Head of caudate nucleus (tissue), 42 donors: ENCODE results near the gene TXNRD1.
"Not testable (repeated sequence)": the region's sequence is repeated elsewhere in the genome, so short reads cannot be mapped to it uniquely, and the experiment has no call there.

Experiments used
- DNase-seq, 42 donors: peaks; one replicate each; pipeline versions ENCODE4 v3.0.0 to v3.0.0-alpha.2; 2020 to 2021; ENCODE audit warnings: mixed read lengths in 7 of 42
- intact Hi-C: fragments of 100-400 bp; cut with DNase I; formaldehyde crosslinking; loops from one replicate; pipeline ENCODE4 v1.15.0; 2022

Gene TXNRD1

GRCh38 chr12:104312654-104313053 lies 97.1 kb downstream of the TXNRD1 start:
- intact Hi-C loops = no loop called here
- DNase-seq = no peak

DNA sequence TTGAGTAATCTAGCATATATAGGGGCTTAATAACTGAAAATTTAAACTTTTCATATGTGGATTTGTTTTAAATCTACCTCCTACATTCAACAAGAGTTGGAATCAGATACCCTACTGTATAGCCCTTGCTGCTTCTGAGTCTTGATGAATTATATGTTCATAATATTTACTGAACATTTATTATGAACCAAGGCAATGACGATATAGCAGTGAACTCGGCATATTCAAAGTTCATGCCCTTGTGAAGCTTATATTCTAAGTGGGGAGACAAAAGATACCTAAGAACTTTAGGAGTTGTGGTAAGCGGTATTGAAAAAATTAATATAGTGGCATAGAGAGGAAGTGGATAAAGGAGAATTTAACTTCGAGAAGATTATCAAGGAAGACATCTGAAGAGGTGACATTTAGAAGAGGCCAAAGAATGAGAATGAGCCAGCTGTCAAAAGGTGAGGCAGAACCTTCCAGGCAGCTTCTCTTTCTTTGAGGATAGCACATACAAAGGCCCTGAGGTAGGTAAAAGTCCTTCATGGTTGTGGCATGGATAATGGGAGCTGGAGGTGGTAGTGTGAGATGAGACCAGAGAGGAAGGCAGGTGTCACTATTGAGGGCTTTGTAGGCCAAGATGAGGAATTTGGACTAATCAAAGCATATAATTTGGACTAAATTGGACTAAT lies 98.1 kb downstream of the TXNRD1 start:
- intact Hi-C loops = no loop called here
- no peak for DNase-seq

GRCh38 chr12:104314242-104314614 lies 98.6 kb downstream of the TXNRD1 start:
- no peak for DNase-seq
- intact Hi-C loops = no loop called here

GRCh38 chr12:104315326-104316224 lies 100.0 kb downstream of the TXNRD1 start:
- intact Hi-C loops = no loop called here
- no peak for DNase-seq

- no peak for DNase-seq
- intact Hi-C loops = no loop called here
Observed at GRCh38 chr12:104316936-104317335, 101.4 kb downstream of the TXNRD1 start.

DNA sequence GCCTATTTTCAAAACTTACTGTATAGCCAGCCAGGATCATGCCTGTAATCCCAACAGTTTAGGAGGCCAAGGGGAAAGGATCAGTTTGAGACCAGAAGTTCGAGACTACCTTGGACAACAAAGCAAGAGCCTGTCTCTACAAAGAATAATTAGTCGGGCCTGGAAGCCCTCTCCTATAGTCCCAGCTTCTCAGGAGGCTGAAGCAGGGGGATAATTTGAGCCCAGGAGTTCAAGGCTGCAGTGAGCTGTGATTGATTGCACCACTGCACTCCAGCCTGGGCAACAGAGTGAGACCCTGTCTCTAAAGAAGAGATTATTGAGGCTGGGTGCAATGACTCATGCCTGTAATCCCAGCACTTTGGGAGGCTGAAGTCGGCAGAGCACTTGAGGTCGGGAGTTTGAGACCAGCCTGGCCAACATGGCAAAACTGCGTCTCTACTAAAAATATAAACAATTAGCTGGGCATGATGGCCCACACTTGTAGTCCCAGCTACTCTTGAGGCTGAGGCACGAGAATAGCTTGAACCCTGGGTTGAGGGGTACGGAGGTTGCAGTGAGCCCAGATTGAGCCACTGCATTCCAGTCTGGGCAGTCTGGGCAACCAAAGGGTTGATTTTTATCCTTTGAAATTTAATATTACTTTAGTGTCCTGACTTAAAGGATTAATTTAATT lies 102.1 kb downstream of the TXNRD1 start:
- intact Hi-C loops = no loop called here
- no peak for DNase-seq

DNA sequence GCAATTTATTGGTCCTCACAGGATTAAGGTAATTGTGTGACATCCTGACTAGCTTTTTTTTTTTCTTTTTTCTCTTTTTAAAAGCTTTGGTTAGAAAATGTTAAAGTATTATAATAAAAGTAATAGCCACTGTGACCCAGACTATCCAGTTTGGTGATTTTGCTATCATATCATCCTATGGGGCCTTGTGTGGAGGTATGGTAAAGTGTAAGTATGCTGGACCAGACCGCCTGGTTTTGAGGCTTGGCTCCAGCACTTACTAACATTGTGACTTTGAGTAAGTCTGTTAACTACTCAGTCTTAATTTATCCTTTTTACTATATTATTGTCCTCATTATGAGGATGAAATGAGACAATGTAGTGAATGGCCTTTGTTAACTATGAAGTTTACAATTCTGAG lies 103.4 kb downstream of the TXNRD1 start:
- intact Hi-C loops = no loop called here
- no peak for DNase-seq

- intact Hi-C loops = no loop called here
Observed at GRCh38 chr12:104319918-104320626, 104.5 kb downstream of the TXNRD1 start.

GRCh38 chr12:104320627-104321024 lies 105.0 kb downstream of the TXNRD1 start:
- intact Hi-C loops = no loop called here
- no peak for DNase-seq

More at GRCh38 chr12:104319918-104320626, 104.5 kb downstream of the TXNRD1 start:
- DNase-seq = no peak

DNA sequence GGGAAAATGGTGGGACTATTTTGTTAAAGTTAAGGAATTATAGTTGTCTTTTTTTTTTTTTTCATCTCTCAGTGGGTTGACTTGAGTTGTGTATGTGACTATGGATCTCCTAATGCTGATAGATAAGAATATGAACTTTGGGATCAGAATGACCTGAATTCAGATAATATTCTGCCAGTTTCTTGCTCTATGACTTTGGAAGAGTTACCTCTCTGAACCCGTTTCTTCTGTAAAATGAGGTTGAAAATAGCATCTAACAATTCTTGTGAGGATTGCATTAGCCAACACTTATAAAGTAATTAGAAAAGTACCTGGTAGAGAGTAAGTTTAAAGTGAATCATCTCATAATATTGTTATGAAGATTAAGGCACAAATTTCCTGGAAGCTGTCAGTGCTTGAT lies 106.4 kb downstream of the TXNRD1 start:
- DNase-seq = no peak
- intact Hi-C loops = no loop called here

DNA sequence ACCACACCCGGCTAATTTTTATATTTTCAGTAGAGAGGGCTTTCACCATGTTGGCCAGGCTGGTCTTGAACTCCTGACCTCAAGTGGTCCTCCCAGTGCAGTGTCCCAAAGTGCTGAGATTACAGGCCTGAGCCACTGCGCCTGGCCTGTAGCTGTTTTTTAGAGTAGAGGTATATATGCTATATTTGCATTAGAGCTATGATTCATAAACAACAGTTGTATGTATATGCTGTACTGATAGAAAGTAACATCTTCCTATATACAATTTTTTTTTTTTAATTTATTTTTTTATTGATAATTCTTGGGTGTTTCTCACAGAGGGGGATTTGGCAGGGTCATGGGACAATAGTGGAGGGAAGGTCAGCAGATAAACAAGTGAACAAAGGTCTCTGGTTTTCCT lies 107.0 kb downstream of the TXNRD1 start:
- intact Hi-C loops, DNase-seq: not testable (repeated sequence)

- intact Hi-C loops = no loop called here
- no peak for DNase-seq
Observed at GRCh38 chr12:104323899-104324298, 108.3 kb downstream of the TXNRD1 start.

DNA sequence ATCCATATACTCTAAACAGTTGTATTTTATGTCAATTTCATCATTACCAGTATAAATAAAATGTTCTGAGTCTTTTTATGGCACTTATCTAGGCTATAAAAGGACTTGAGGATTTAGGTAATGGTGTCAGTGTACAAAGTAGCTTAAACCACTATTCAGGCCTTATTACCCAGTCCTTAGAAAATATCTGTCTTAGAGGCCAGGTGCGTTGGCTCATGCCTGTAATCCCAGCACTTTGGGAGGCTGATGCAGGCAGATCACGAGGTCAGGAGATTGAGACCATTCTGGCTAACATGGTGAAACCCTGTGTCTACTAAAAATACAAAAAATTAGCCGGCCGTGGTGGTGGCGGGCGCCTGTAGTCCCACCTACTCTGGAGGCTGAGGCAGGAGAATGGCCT lies 112.7 kb downstream of the TXNRD1 start:
- DNase-seq, intact Hi-C loops: not testable (repeated sequence)

GRCh38 chr12:104328790-104329189 lies 113.2 kb downstream of the TXNRD1 start:
- DNase-seq = no peak
- intact Hi-C loops = no loop called here

DNA sequence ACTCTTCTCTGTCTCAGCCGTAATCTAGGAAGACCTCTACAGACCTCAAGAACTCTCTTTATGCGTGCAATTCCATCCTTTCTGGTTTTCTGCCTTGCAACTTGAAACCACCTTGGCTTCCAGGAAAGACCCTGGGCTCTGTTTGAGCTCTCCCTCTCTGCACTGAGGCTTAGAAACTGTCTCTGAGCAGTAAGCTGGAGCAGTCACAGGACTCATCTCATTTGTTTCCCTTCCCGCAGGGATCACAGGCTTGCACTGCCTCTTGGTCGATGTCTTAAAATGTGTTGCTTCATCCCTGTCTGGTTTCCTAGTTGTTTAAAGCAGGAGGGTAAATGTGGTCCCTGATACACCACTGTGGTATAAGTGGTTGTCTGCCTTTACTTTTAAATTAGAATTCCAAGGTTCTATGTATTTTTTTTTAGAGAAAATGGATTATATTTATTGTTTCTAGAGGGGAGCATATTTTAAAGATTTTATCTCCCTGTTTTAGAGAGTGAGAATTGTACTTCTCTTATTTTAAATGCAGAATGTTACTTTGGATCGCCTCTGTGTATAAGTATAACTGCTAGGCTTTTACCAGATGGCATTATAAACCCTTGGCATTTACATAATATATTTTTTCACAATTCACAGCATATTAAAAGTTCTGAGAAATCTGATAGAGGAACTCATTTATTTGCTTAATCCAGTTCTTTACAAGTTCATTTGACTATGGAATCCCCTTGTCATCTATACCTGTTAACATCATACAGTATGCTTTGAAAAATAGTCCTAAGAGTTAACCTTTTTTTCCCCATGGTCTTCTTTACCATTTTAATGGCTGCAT lies 114.3 kb downstream of the TXNRD1 start:
- intact Hi-C loops = no loop called here
- DNase-seq = no peak

GRCh38 chr12:104331376-104331775 lies 115.8 kb downstream of the TXNRD1 start:
- intact Hi-C loops = no loop called here

DNA sequence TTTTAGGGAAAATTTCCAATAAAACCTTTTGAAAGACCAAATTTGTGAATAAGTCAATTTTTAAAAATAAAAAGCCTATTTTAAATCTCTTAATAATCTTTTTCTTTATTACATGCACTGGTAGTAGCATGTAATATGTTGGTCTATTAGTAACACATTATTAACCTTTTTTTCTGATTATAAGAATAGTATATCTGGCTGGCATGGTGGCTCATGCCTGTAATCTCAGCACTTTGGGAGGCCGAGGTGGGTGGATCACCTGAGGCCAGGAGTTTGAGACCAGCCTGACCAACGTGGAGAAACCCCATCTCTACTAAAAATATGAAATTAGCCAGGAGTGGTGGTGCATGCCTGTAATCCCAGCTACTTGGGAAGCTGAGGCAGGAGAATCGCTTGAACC lies 116.7 kb downstream of the TXNRD1 start:
- DNase-seq, intact Hi-C loops: not testable (repeated sequence)

More at GRCh38 chr12:104331376-104331775, 115.8 kb downstream of the TXNRD1 start:
- no peak for DNase-seq

DNA sequence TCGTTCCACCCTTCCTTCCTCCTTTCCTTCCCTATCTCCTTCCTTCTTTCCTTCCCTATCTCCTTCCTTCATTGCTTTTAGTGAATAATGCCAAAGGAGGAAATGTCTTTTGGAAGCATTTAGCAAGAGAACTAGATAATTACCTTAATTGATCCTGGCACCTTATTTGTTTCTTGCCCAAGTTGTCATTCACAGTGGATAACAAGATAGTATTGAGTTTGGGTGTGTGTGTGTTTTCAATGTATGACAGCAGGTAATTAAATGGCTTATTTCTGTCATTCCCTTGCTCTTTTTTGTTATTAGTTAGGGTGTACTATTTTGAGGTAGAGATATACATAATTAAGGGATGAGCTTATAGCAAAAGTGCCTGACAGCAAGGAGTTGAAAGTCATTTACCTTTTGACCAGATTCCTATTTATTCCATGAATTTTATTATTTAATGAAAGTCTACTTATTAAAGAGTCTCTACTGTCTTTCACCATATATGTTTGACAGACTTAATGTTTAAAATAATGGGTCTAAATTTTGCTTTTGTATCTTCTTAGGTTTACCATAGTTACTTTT lies 118.2 kb downstream of the TXNRD1 start:
- intact Hi-C loops = no loop called here
- DNase-seq = no peak
